GM11168 (cell line): Measurements from ENCODE around the gene EYS.

ENCODE experiments used
- in situ Hi-C: fragments of 300-500 bp; cut with MboI; formaldehyde crosslinking; loops from one replicate; pipeline ENCODE4 v1.12.0; 2022; ENCODE audit warnings: low sequenced_read_pairs; ENCODE audit not compliant: unreplicated experiment

EYS gene

GRCh38 chr6:64685401-64685800 lies 1021.6 kb downstream of the EYS start:
- in situ Hi-C loops = no loop called here

- in situ Hi-C loops = no loop called here
Measured at GRCh38 chr6:64683682-64684081, 1023.3 kb downstream of the EYS start.

DNA sequence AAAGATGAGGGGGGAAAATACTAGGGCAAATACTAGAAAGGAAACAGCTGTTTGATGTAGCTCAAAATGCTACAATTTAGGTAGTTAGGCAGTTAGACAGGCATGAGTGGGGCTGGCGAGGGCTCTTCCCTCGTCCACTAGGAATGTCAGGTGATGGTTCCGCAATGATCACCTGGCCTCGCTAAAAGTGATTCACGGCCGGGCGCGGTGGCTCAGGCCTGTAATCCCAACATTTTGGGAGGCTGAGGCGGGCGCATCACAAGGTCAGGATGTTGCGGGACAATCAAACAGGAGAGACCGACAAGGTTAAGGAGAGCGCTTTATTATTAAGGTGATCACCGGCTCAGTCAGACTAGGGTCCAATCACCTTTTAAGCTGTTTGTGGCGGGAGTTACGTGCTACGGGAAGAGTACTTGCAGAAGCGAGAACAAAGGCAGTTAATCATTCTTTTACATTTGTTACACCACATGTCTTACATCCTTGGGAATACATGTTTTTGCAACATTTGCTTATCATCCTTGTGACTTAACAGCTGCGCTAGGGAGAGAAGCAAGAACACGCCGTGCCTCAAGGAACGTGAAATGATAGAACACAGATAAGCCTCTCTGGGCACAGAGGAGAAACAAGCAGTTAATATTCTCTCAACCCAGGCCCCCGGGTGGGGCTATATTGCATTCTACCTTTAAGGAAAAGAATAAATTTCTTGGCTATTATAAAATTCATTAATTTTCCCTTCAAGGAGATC lies 1025.4 kb downstream of the EYS start:
- in situ Hi-C loops = no loop called here

- in situ Hi-C loops = no loop called here
Measured at GRCh38 chr6:64680446-64680845, 1026.6 kb downstream of the EYS start.

GRCh38 chr6:64679416-64679815 lies 1027.6 kb downstream of the EYS start:
- in situ Hi-C loops = no loop called here

GRCh38 chr6:64672651-64673050 lies 1034.4 kb downstream of the EYS start:
- in situ Hi-C loops = no loop called here

DNA sequence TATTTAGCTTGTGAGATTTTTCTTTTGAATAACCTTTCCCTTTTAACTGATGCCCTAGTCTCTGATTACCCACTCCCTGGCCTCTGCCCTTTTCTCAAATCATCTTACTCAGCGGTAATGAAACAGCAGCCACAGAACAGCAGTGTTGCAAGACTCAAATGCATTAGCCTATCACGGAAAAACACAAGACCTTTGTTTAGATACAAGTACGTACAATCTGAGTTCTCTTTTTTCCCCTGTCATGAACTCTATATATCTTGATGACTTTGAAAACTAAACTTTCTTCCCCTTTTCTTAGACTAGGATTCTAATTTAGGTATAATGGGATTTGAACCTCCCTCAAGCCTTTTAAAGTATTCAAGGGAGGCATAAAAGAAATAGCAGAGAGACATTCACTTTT lies 1034.9 kb downstream of the EYS start:
- in situ Hi-C loops = no loop called here

DNA sequence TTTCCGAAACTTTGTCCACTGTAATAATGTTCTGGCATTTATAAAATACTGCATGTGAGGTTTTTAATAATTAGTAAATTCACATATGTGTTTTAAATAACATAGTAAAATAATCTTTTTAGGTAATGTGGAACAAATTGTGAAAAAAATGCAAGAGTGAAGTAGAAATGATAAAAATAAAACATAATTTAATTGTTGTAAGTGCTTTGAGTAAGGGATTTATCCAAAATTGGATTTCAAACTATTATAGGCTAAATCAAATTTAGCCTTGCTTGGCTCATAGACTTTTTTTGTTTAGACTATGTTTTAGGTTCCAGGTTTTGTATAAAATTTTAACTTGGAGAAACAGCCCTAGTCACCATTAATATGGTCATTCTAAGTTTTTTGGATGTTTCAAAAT lies 1041.9 kb downstream of the EYS start:
- in situ Hi-C loops = no loop called here

GRCh38 chr6:64664480-64664879 lies 1042.5 kb downstream of the EYS start:
- in situ Hi-C loops = no loop called here

- in situ Hi-C loops = no loop called here
Measured at GRCh38 chr6:64644024-64644423, 1063.0 kb downstream of the EYS start.

- in situ Hi-C loops = no loop called here
Measured at GRCh38 chr6:64630901-64631300, 1076.1 kb downstream of the EYS start.

GRCh38 chr6:64622944-64623343 lies 1084.1 kb downstream of the EYS start:
- in situ Hi-C loops = no loop called here

DNA sequence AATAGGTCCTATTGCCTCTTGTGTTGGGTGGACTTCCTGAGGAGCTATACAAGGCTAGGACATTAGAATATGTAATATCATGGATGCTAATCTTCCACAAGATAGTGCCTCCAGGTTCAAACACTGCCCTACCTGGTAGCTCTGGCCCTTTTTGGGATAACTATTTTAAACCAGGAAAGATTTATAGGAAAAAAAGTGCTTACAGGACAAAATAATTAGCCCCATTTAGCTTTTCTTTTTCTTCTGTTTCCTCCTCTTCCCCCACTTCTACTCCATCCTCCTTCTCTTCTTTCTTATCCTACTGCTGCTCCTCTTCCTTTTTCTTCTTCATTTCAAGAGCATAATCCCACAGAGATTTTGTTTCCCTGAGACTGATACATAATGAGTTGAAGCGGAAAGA lies 1104.0 kb downstream of the EYS start:
- in situ Hi-C loops = no loop called here

- in situ Hi-C loops = no loop called here
Measured at GRCh38 chr6:64591676-64592036, 1115.4 kb downstream of the EYS start.

- in situ Hi-C loops = no loop called here
Measured at GRCh38 chr6:64590965-64591675, 1115.9 kb downstream of the EYS start.

GRCh38 chr6:64589961-64590360 lies 1117.1 kb downstream of the EYS start:
- in situ Hi-C loops = no loop called here

GRCh38 chr6:64580346-64580745 lies 1126.7 kb downstream of the EYS start:
- in situ Hi-C loops = no loop called here

DNA sequence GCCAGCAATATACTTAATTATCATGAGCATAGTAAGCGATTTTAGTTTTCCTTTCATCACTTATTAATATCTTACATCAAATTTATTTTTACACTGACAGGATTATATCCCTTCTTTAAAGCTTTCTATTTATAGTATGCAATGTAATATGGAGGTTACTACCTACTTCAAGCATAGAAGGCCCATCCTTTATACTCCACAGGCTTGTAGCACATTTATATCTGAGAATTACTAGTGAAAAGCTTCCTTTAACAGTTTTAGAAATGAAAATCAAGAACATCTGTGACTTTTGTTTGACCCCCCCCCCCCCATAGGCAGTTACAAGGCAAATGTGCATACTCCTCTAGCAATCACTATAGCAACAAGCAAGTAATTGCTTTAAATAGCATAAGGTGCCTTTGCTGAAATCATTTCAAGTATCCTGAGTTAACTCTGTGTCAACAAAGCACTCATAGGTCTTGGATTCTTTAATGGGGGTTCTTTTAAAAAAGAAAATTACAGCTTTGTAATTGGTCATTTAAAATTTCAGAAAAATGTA lies 1153.7 kb downstream of the EYS start:
- in situ Hi-C loops = no loop called here

- in situ Hi-C loops = no loop called here
Measured at GRCh38 chr6:64547594-64548268, 1159.3 kb downstream of the EYS start.

GRCh38 chr6:64539917-64540316 lies 1167.1 kb downstream of the EYS start:
- in situ Hi-C loops = no loop called here

- in situ Hi-C loops = no loop called here
Measured at GRCh38 chr6:64538722-64539121, 1168.3 kb downstream of the EYS start.
